Left renal cortex interstitium (tissue), 4 donors: ENCODE measurements around the gene CACFD1. TPM values are rescaled to one million over a fixed set of nuclear protein-coding genes. Genes with fewer than 3 reads are reported as not detected.
A peak's percentile ranks its signal among the peaks of the same experiment; 100 is the strongest.

Source experiments
- DNase-seq, 4 donors: peaks; one replicate each; pipeline ENCODE4 v3.0.0-alpha.2; 2013; ENCODE audit warnings: low read depth in 4 of 4, low spot score in 2 of 4, missing footprints in 1 of 4
- polyA plus RNA-seq, 4 donors: library from polyadenylated mRNA; unstranded; fragments of 120-200 nt; gene quantifications; one replicate each; pipeline ENCODE4 v1.2.1, GENCODE V29; 2013; ENCODE audit not compliant: insufficient read length in 4 of 4

CACFD1 gene
- 10 to 100 TPM; 24.9 to 40.7 (median 33.4) TPM for polyA plus RNA-seq

DNA sequence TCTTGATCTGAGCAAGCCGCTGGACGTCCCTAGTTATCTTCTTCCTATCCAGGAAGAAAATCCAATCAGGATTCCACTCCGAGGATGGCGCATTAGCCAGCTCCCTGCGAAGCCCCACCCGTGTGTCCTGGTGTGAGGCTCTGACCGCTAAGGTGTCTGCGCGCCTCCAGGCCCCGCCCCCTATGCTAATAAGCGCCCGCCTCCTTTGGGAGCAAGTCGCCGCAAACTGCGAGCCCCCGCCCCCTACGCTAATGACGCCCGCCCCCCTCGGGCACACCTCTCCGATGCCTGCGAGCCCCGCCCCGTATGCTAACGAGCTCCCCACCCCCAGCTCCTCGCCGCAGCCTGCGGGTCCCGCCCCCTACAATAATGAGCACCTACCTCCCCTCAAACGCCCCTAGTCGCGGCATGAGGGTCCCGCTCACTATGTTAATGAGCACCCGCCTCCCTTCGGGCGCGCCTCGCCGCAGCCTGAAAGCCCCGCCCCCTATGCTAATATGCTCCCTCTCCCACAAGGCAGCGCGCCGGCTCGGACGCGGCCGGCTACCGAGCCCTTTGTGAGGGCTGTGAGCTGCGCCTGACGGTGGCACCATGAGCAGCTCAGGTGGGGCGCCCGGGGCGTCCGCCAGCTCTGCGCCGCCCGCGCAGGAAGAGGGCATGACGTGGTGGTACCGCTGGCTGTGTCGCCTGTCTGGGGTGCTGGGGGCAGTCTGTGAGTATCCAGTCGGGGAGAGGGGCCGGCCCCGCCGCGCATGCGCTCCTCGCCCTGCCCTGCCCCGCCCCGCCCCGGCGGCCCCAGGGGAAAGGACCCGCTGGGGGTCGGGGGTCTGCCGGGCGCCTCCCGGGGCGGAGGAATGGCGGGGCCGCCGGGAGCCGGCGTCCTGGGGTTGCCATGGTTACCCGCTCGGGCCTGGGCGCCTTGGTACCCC, at the start of gene CACFD1:
CACFD1 (plus strand) TSS at position 503 of the 929 bp plus-strand sequence; CDS start at position 592, 89 bp downstream.
- peak; percentile 86 to 92 (median 90) for DNase-seq

DNA sequence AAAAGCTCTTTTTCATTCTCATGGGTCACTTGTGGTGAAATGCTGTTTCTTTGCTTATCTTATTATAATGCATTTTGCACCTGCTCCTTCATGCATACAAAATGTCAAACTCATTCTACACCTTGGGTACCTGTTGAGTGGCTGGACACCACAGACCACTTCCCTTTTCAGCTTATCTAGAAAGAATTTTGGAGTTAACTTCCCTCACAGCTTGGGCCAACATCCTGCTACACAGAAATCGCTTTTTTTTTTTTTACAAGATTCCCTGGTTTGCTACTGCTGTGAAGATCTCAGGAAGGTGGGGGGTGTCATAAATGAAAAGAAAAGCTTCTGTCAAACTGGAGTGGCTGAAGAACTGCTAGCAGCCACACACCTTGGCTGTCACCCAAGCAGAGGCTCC, 44.6 kb upstream of the CACFD1 start:
- no peak for DNase-seq

DNA sequence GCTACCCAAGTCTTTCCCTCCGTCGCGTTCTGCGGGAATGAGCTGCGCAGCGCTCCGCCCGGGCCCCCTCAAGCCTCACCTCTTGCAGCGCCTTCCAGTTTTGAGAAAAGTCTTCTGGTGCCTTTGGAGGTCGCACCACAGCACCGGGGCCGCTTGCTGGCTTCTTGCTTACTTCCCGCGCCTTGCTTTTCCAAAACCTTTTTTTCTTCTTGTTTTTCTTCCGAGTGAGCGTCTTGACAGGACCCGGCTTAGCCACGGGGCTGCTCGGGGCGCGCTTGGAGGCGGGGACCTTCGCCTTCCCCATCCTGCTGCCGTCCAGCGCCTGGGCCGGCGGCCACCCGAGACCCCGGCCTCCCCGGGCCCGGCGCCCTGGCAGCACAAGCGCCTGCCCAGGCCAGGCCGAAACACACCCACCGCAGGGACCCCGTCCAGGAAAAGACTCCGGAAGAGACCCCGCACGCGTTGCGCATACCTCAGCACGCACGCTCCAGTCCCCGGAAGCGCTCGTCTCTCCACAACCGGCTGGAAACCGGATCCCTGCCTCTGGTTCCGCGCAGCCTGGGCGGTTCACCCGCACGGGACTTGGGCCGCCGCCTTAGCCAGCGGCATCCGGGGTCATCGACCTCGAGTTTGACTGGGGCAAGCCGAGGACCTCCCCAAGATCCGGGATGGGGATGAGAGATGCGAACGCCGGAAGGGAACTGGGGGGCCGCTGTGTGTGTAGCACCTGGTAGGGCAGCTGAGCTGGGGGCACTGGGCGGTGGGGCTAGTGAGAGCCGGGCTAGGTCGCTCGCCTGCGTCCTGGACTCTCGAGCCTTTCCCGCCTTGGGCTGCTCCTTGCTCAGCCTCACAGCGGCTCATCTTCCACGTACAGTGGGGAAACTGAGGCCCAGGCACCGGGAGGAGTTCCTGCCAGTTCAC, 42.0 kb upstream of the CACFD1 start, which contains the start of gene REXO4:
REXO4 (minus strand) TSS at position 470 of the 921 bp plus-strand sequence; CDS start at position 304, 166 bp downstream.
- peak; percentile 74 to 84 (median 80) for DNase-seq

DNA sequence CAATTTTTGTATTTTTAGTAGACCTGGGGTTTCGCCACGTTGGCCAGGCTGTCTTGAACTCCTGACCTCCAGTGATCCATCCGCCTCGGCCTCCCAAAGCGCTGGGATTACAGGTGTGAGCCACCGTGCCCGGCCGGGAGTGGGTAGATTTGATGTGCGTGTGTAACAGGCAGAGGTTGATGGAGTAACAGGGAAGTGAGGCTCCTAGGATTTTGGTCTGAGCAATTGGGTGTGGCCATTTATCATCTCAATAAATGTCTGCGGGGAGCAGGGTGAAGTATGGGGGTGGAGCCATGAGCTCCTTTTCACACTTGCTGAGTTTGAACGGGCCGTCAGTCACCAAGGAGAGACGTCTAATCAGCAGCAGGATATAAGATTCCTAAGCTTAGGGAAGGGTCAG, 40.8 kb upstream of the CACFD1 start:
- DNase-seq = no peak

DNA sequence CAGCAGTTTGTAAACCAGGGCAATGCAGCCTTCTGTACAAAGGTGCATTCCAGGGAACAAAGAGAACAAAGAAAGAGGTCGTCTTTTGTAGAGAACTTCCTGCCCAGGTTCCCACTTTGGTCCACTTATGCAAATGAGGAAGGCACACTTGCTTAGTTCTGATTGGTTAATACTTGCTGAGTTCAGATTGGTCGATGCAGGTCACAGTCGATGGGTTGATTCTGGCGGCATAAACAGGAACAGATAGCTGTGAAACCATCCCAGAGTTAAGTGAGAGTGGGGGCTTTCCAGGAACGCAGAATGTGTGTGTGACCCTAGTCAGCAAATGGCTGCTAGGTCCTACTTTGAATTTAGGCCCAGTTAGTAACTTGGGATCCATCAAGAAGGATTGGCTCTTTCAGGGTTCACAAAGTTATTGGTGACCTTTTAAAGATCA, 39.4 kb upstream of the CACFD1 start:
- DNase-seq = no peak

DNA sequence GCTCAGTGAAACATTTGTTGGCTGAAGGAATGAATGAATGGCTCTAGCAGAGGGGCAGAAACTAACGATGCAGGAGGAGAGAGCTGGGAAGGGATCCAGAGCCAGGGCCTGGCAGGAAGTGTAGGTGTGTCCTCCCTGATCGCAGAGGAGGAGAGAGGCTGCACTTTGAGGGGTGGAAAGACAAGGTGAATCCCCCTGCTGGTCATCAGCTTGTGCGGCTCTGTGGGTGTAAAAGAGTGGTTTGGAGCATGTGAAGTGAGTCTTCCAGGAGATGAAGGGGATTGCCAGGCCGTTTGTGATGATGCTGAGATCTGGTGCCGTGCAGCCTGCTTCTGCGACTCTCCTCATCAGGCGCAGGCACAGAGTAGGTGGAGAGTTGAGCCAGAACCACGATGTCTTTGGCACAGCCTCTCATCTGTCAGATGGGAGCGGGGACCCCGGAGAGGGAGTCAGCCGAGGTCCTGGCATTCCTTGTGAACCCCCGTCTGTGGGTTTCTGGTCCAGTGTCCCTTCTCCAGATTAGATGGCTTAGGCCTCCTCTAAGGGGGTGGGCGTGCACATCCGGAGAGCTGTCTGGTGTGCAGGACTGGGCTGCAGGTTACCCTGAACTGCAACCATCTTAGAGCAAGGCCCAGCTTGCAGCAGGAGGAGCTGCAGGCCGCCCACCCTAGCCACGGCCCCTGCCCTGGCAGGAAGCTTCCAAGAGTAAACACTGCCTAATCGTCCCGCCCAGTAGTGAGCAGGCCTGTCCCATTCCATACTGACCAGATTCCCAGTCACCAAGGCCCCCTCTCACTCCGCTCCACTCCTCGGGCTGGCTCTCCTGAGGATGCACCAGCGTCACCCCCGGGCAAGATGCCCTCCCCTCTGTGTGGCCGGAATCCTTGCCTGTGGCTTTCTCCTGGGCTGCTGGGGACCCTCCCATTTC, 37.9 kb upstream of the CACFD1 start, which contains the start of gene ADAMTS13:
ADAMTS13 (plus strand) TSS at position 753 of the 928 bp plus-strand sequence; CDS start at position 830, 77 bp downstream.
- DNase-seq = no peak

DNA sequence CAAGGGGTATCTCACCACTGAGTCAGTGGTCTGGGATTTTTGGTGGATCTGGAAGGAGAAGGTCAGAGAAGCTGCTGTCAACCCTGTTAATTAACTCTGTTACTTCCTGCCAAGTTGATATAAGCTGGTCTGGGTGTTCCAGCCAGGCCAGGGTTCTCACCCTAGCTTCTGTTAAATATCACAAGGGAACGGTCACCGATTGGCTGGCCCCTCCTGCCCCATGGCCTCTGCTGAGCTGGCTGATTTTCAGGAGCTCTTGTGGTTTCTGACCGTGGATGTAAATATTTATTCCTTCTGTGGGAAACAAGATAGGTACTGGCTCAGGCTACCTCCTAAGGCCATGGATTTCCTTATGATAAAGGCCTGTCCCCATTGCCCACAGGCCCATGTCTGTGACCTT, 36.6 kb upstream of the CACFD1 start:
- no peak for DNase-seq

DNA sequence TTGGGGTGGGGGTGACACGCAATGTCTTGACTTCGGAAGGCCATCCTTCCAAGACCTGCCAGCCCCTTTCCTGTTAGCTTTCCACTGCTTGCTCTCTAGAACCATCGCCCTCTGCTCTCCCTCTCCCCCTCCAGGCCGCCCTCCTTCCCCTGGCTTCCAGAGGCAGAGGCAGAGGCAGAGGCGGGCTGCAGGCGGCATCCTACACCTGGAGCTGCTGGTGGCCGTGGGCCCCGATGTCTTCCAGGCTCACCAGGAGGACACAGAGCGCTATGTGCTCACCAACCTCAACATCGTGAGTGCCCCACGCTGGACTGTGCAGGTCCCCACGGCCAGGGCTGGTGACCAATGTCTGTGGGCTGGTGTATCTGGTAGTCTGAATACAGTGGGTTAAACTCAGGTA, 35.6 kb upstream of the CACFD1 start:
- no peak for DNase-seq

DNA sequence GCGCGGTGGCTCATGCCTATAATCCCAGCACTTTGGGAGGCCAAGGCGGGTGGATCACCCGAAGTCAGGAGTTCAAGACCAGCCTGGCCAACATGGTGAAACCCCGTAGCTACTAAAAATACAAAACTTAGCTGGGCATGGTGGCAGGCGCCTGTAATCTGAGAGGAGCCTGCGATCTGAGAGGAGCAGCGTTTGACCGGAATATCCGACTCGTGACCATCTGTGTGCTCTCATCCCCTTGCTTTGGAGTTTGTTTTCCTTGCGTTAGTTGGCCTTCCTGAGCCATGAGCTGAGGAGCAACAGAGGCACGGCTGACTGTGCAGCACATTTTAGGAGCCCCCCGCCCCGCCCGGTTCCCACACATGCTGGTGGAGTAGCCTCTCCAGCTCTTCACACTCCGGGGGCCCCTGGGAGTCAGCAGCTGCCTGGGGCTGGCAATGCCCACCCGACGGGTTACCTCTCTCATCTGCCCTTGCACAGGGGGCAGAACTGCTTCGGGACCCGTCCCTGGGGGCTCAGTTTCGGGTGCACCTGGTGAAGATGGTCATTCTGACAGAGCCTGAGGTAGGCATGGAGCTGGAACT, 34.6 kb upstream of the CACFD1 start:
- no peak for DNase-seq

DNA sequence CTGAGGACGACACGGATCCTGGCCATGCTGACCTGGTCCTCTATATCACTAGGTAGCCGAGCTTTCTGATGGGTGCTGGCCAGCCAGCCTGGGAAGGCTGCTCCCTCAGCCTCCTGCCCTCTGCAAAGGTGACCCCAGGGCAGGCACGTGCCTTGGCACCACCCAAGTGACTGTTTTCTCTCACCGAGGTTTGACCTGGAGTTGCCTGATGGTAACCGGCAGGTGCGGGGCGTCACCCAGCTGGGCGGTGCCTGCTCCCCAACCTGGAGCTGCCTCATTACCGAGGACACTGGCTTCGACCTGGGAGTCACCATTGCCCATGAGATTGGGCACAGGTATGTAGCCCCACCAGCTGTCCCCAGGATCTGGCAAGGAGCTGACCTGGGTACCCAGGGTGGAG, 33.8 kb upstream of the CACFD1 start:
- no peak for DNase-seq

DNA sequence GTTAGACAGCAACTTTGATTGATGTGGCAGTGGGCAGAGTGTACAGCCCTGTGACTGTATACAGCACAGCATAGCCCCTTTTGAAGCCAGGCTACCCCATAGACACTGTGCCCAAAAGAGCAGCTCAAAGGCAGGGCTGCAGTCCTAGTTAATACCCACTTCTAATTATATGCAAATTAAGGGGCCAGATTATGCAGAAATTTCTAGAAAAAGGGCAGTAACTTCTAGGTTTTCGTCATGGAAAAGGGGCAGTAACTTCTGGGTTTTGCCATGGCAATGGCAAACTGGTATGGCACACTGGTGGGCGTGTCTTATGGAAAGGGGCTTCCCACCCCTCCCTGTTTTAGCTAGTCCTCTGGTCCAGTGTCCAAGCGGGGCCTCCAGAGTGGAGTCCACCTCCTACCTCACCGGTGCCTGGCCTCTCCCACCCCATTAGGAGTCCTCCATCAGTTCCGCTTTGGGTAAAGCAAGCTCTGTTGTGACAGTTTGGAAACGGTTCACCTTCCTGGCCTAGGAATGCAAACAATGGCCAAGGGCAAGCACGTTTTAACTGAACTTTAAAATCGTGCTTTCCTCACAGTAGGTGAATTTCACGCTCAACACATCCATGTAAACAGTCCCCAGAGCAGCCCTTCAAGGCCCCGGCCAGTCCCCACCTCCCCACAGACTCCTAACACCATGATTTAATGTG, 32.0 kb upstream of the CACFD1 start:
- no peak for DNase-seq

DNA sequence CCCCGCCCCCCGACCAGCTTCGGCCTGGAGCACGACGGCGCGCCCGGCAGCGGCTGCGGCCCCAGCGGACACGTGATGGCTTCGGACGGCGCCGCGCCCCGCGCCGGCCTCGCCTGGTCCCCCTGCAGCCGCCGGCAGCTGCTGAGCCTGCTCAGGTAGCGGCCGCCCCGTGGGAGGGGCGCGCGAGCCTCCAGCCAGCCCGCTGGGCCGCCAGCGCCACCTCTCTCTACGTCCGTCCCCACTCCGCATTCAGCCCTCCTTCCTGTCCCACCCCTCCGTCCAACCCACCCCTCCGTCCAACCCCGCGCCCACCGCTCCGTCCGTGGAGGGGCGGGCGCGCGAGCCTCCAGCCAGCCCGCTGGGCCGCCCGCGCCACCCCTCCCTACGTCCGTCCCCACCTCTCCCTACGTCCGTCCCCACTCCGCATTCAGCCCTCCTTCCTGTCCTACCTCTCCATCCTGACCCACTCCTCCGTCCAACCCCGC, 31.1 kb upstream of the CACFD1 start:
- DNase-seq = peak in 1 of 4 donors; percentile 33

DNA sequence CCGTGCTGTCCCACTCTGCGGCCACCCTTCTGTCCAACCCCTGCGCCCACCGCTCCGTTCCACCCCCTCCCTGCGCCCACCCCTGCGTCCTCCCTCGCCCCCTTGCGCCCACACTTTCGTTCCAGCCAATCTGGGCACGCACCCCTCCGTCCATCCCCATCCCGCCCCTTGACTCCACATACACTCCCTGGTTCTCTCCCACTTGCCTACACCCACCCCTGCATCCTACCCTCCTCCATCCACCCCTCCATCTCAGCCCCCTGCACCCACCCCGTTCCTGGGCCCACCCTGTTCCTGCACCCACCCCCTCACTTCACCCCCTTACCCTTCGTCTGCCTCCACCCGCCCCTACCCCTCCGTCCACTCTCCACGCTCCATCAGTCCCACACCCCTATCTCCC, 30.6 kb upstream of the CACFD1 start:
- no peak for DNase-seq

DNA sequence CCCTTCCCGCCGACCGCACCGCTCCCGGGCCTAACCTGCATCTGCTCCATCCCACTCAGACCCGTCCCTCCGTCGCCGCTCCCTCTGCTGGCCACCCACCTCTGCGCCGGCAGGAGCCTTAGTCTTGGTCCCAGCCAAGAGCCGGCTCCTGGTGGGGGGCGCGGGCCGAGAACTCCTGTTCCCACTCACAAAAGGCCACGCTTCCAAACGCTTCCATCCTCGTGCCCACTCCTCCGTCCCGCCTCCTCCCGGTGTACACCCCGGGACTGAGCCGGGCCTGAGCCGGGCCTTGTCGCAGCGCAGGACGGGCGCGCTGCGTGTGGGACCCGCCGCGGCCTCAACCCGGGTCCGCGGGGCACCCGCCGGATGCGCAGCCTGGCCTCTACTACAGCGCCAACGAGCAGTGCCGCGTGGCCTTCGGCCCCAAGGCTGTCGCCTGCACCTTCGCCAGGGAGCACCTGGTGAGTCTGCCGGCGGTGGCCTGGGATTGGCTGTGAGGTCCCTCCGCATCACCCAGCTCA, 30.1 kb upstream of the CACFD1 start:
- no peak for DNase-seq

DNA sequence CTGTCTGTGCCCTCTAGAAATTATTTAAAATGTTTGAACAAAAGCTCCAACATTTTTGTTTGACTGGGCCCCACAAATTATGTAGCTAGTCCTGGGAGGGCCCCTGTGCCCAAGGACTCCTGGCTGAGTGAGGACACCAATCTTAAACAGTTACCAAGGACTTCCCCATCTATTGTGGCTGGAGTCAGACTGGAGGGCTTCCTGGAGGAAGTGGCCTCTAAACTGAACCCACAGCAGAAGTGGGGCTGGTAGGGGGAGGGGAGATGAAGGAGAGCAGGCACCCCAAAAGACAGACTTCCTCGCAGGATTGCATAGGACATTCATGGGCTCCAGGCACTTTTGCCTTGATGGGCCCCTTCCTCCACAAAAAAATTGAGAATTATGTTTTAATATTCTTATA, 29.5 kb upstream of the CACFD1 start:
- DNase-seq = no peak

DNA sequence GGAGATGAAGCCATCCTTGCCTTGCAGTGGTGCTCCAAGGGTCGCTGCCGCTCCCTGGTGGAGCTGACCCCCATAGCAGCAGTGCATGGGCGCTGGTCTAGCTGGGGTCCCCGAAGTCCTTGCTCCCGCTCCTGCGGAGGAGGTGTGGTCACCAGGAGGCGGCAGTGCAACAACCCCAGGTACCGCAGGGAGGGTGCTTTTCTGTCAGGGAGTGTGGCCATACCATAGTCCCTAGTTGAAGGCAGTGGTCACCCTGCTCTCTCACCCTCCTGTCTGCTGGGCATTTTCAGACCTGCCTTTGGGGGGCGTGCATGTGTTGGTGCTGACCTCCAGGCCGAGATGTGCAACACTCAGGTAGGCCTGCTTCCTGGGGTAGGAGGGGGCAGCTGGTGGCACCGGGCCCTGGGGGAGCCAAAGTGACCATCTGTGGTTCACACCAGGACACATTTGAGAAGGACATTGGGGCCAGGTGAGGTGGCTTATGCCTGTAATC, 26.4 kb upstream of the CACFD1 start:
- no peak for DNase-seq

DNA sequence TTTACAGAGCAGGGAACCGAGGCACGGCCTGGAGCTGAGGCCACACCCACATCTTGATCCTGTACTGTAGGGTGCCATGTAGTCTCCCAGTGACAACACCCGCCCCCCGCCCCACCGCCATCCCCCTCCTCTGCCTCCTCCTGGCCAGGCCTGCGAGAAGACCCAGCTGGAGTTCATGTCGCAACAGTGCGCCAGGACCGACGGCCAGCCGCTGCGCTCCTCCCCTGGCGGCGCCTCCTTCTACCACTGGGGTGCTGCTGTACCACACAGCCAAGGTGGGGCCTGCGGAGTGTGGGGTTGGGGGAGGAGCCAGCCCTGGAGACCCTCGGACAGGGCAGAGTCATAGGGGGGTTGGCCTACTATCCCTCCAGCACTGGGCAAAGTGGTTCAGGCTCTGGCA, 23.1 kb upstream of the CACFD1 start:
- no peak for DNase-seq
